IMR-90 (cell line): Measurements from ENCODE around the gene MOV10. TPM values are rescaled to one million over a fixed set of nuclear protein-coding genes. Genes with fewer than 3 reads are reported as not detected.

Experiments used
- ATAC-seq: fragments of 200-7000 bp; cut with Tn5 transposase; 2 replicates; pipeline ENCODE4 v1.9.1; 2020; ENCODE audit warnings: low read depth, mild to moderate bottlenecking, moderate library complexity
- BruUV-seq: library from RNA; stranded (reverse); fragments of 400-500 nt; replicated peaks from 2 replicates; lab custom pipeline; 2021; lab: Mats Ljungman, UMichigan
- CTCF ChIA-PET: fragments of 300-600 bp; formaldehyde crosslinking; extraction: SDS; loops from one replicate; lab custom pipeline; 2021; ENCODE audit warnings: antibody characterized with exemption; lab: Yijun Ruan, JAX
- POLR2A ChIA-PET: fragments of 300-600 bp; sonication (Branson Sonifier 250); formaldehyde crosslinking; loops from one replicate; lab custom pipeline; 2022; ENCODE audit warnings: antibody characterized with exemption; ENCODE audit not compliant: unreplicated experiment; lab: Charles Lee
- DNase-seq: peaks from one replicate; pipeline ENCODE4 v3.0.0; 2013
- H2AFZ ChIP-seq: replicated peaks from 2 replicates; pipeline ENCODE3; 2013; ENCODE audit warnings: low read length, mild to moderate bottlenecking; ENCODE audit not compliant: poor library complexity
- H2AK5ac ChIP-seq: 2 replicates; pipeline ENCODE4 v1.6.1; 2013; ENCODE audit warnings: low read depth, low read length, inconsistent platforms
- H2AK9ac ChIP-seq: replicated peaks from 2 replicates; pipeline ENCODE3; 2013; ENCODE audit warnings: mild to moderate bottlenecking, low read depth, low read length, moderate library complexity; ENCODE audit not compliant: poor library complexity
- H2BK120ac ChIP-seq: 2 replicates; pipeline ENCODE4 v1.6.1; 2013; ENCODE audit warnings: low read depth, low read length, inconsistent platforms
- H2BK15ac ChIP-seq: 3 replicates; pipeline ENCODE4 v1.6.1; 2013; ENCODE audit warnings: low read depth, low read length, inconsistent platforms
- H2BK20ac ChIP-seq: 2 replicates; pipeline ENCODE4 v1.6.1; 2013; ENCODE audit warnings: low read depth, mild to moderate bottlenecking, inconsistent platforms, low read length, moderate library complexity
- H2BK5ac ChIP-seq: 2 replicates; pipeline ENCODE4 v1.6.1; 2013; ENCODE audit warnings: mild to moderate bottlenecking, low read depth, low read length, inconsistent platforms; ENCODE audit not compliant: poor library complexity, severe bottlenecking
- H3K14ac ChIP-seq: replicated peaks from 2 replicates; pipeline ENCODE4 v1.6.1; 2013; ENCODE audit warnings: low read depth, low read length, inconsistent platforms
- H3K18ac ChIP-seq: 2 replicates; pipeline ENCODE4 v1.6.1; 2013; ENCODE audit warnings: low read depth, low read length, control low read depth
- H3K23ac ChIP-seq: 2 replicates; pipeline ENCODE4 v1.6.1; 2013; ENCODE audit warnings: low read depth, low read length, inconsistent platforms
- H3K27ac ChIP-seq: 2 replicates; pipeline ENCODE4 v1.5.1; 2013; ENCODE audit warnings: mild to moderate bottlenecking, control low read depth, low read length; ENCODE audit not compliant: insufficient read depth
- H3K27me3 ChIP-seq: 2 replicates; pipeline ENCODE4 v1.6.1; 2013; ENCODE audit warnings: low read length; ENCODE audit not compliant: control insufficient read depth, insufficient read depth
- H3K36me3 ChIP-seq: 2 replicates; pipeline ENCODE4 v1.6.1; 2013; ENCODE audit warnings: low read length, mixed read lengths; ENCODE audit not compliant: control insufficient read depth, insufficient read depth
- H3K4ac ChIP-seq: 2 replicates; pipeline ENCODE4 v1.6.1; 2013; ENCODE audit warnings: low read depth, low read length, inconsistent platforms
- H3K4me1 ChIP-seq: 2 replicates; pipeline ENCODE4 v1.6.1; 2013; ENCODE audit warnings: low read length, mixed read lengths; ENCODE audit not compliant: control insufficient read depth, insufficient read depth
- H3K4me2 ChIP-seq: 2 replicates; pipeline ENCODE4 v1.6.1; 2013; ENCODE audit warnings: low read depth, mild to moderate bottlenecking, control low read depth, low read length, moderate library complexity
- H3K4me3 ChIP-seq: 2 replicates; pipeline ENCODE4 v1.5.1; 2013; ENCODE audit warnings: low read depth, mild to moderate bottlenecking, control low read depth, low read length, moderate library complexity; ENCODE audit not compliant: insufficient read depth
- H3K56ac ChIP-seq: 2 replicates; pipeline ENCODE4 v1.6.1; 2013; ENCODE audit warnings: low read length, inconsistent platforms; ENCODE audit not compliant: insufficient read depth; ENCODE audit errors: extremely low read depth
- H3K79me1 ChIP-seq, 2 experiments: 2 replicates each; pipeline ENCODE4 v1.6.1; 2013; ENCODE audit warnings: low read length in 2 of 2, inconsistent platforms in 1 of 2, low read depth in 1 of 2
- H3K9ac ChIP-seq: 2 replicates; pipeline ENCODE4 v1.6.1; 2013; ENCODE audit warnings: low read depth, low read length, control low read depth
- H3K9me1 ChIP-seq: 2 replicates; pipeline ENCODE4 v1.6.1; 2013; ENCODE audit warnings: low read length, inconsistent platforms; ENCODE audit not compliant: insufficient read depth
- H3K9me3 ChIP-seq: 2 replicates; pipeline ENCODE4 v1.6.1; 2013; ENCODE audit warnings: low read length; ENCODE audit not compliant: control insufficient read depth, insufficient read depth
- H4K20me1 ChIP-seq: 2 replicates; pipeline ENCODE4 v1.6.1; 2013; ENCODE audit warnings: low read length, inconsistent platforms; ENCODE audit not compliant: insufficient read depth
- H4K5ac ChIP-seq: 2 replicates; pipeline ENCODE4 v1.6.1; 2013; ENCODE audit warnings: mild to moderate bottlenecking, low read depth, low read length, control low read depth
- H4K8ac ChIP-seq, 2 experiments: 2 replicates each; pipeline ENCODE4 v1.6.1; 2013; ENCODE audit warnings: low read depth in 2 of 2, low read length in 2 of 2, control low read depth in 1 of 2, inconsistent platforms in 1 of 2
- H4K91ac ChIP-seq: 2 replicates; pipeline ENCODE4 v1.6.1; 2013; ENCODE audit warnings: low read depth, low read length, inconsistent platforms; ENCODE audit not compliant: insufficient read depth
- BHLHE40 ChIP-seq: fragments of 150-350 bp; IDR thresholded peaks from 2 replicates; pipeline ENCODE4 v1.6.1; 2016; ENCODE audit warnings: mild to moderate bottlenecking, low read depth, low read length
- CEBPB ChIP-seq: IDR thresholded peaks from 2 replicates; pipeline ENCODE4 v1.6.1; 2012; ENCODE audit warnings: low read depth, low read length, improper control_type of control experiment
- CHD1 ChIP-seq: IDR thresholded peaks from 2 replicates; pipeline ENCODE4 v1.6.1; 2012; ENCODE audit warnings: low read depth, low read length, improper control_type of control experiment
- FOS ChIP-seq: fragments of 150-350 bp; IDR thresholded peaks from 2 replicates; pipeline ENCODE4 v1.6.1; 2016; ENCODE audit warnings: low read depth, low read length
- MAFK ChIP-seq: IDR thresholded peaks from 2 replicates; pipeline ENCODE4 v1.6.1; 2012; ENCODE audit warnings: low read depth, low read length, improper control_type of control experiment
- MAZ ChIP-seq: IDR thresholded peaks from 2 replicates; pipeline ENCODE4 v1.6.1; 2012; ENCODE audit warnings: low read depth, mild to moderate bottlenecking, low read length, improper control_type of control experiment, moderate library complexity, borderline replicate concordance
- MXI1 ChIP-seq: IDR thresholded peaks from 2 replicates; pipeline ENCODE4 v1.6.1; 2012; ENCODE audit warnings: low read depth, mild to moderate bottlenecking, low read length, moderate library complexity, borderline replicate concordance
- NFE2L2 ChIP-seq: fragments of 150-350 bp; IDR thresholded peaks from 2 replicates; pipeline ENCODE4 v1.6.1; 2016; ENCODE audit warnings: low read depth, mild to moderate bottlenecking, low read length
- POLR2A ChIP-seq: IDR thresholded peaks from 2 replicates; pipeline ENCODE4 v1.6.1; 2012; ENCODE audit warnings: mild to moderate bottlenecking, low read depth, low read length
- RAD21 ChIP-seq: IDR thresholded peaks from 2 replicates; pipeline ENCODE4 v1.6.1; 2012; ENCODE audit warnings: low read length, improper control_type of control experiment
- RCOR1 ChIP-seq: IDR thresholded peaks from 2 replicates; pipeline ENCODE4 v1.6.1; 2012; ENCODE audit warnings: mild to moderate bottlenecking, low read length, improper control_type of control experiment; ENCODE audit not compliant: insufficient replicate concordance
- RFX5 ChIP-seq: IDR thresholded peaks from 2 replicates; pipeline ENCODE4 v1.8.0; 2012; ENCODE audit warnings: low read depth, mild to moderate bottlenecking, low read length, moderate library complexity
- SMC3 ChIP-seq: fragments of 150-350 bp; IDR thresholded peaks from 2 replicates; pipeline ENCODE4 v1.6.1; 2016; ENCODE audit warnings: low read depth, mild to moderate bottlenecking, antibody characterized with exemption, low read length, moderate library complexity
- WGBS, 2 experiments: methylation state at CpG; one replicate each; pipeline versions ENCODE4 v1.1.5 to v1.1.7; 2013; ENCODE audit warnings: missing lambda C conversion rate in 2 of 2; ENCODE audit not compliant: insufficient read length in 1 of 2; ENCODE audit errors: extremely low coverage in 2 of 2; 5-methylcytosine and 5-hydroxymethylcytosine counted together
- dilution Hi-C: fragments of 300-500 bp; cut with HindIII; formaldehyde crosslinking; loops from one replicate; pipeline ENCODE4 v1.14.3; 2018; ENCODE audit warnings: low sequenced_read_pairs; ENCODE audit not compliant: unreplicated experiment
- in situ Hi-C: fragments of 300-500 bp; cut with MboI; formaldehyde crosslinking; loops from 3 replicates; pipeline ENCODE4 v1.14.3; 2019; ENCODE audit warnings: low sequenced_read_pairs, inconsistent platforms, mixed read lengths
- intact Hi-C: fragments of 100-400 bp; cut with micrococcal nuclease; formaldehyde crosslinking; loops from 2 replicates; pipeline ENCODE4 v1.10.0; 2022
- polyA plus RNA-seq, 3 experiments: library from polyadenylated mRNA; depleted of rRNA; stranded (reverse); fragments of >200 nt; gene quantifications; 2 replicates each; pipeline ENCODE4 v1.2.3, GENCODE V29; 2012; ENCODE audit warnings: low replicate concordance in 1 of 3
- total RNA-seq: library from RNA; depleted of rRNA; stranded (reverse); fragments of >200 nt; gene quantifications from 2 replicates; pipeline ENCODE4 v1.2.3, GENCODE V29; 2012
- TF ChIP-seq, protein P1 (sequence below): fragments of 150-350 bp; IDR thresholded peaks from 2 replicates; pipeline ENCODE4 v1.6.1; 2017; ENCODE audit warnings: mild to moderate bottlenecking, antibody characterized with exemption, low read length, low read depth
- TF ChIP-seq, protein P2 (sequence below): fragments of 150-350 bp; IDR thresholded peaks from 2 replicates; pipeline ENCODE4 v1.6.1; 2016; ENCODE audit warnings: low read depth, mild to moderate bottlenecking, low read length, moderate library complexity, borderline replicate concordance
- TF ChIP-seq, protein P3 (sequence below): conservative IDR thresholded peaks from 2 replicates; pipeline ENCODE4 v1.5.1; 2012; ENCODE audit warnings: mild to moderate bottlenecking, low read depth, low read length, improper control_type of control experiment

Gene MOV10
- total and polyA plus RNA-seq, 2 of the 4 experiments (the other 2 are of a cell fraction), result 36.7 to 103 TPM

DNA sequence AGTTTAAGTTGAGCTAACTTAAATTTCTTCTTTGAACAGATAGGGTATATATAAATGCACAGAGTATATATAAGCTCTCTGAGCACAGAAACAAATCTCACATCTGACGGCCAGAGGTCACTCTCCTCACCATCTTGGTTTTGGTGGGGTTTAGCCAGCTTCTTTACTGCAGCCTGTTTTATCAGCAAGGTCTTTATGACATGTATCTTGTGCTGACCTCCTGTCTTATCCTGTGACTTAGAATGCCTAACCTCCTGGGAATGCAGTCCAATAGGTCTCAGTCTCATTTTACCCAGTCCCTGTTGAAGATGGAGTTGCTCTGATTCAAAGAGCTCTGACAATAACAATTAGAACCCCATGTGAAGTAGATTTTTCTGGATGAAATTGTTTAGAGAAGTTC is 1.6 kb upstream of the MOV10 start:
- Histone ChIP-seq H3K79me1 (peaks cover 21 to 54% of the 10 kb centered on the region in 2 experiments), H3K36me3 (peaks cover 6% of the 10 kb centered on the region), H4K20me1 (no peaks in the 10 kb centered on the region; the same call in 1 of the 2 replicates), H2AK9ac (no peak overlapping the region), H3K4me1 (peaks cover 2% of the 10 kb centered on the region; the same call in 1 of the 2 replicates), H3K27ac (no peak overlapping the region), H3K9ac (no peak overlapping the region), H2BK20ac (no peak overlapping the region), H3K9me3 (no peaks in the 10 kb centered on the region), H3K9me1 (no peaks in the 10 kb centered on the region), H2BK120ac (no peak overlapping the region), H2BK5ac (peak overlapping the region; percentile 86), H3K4ac (no peak overlapping the region), H4K91ac (no peak overlapping the region), H2AK5ac (no peak overlapping the region), H3K18ac (no peak overlapping the region), H2AFZ (no peak overlapping the region), H3K4me2 (no peak overlapping the region), H4K8ac (no peak overlapping the region), H3K56ac (no peak overlapping the region), H2BK15ac (no peak overlapping the region), H3K14ac (no peak overlapping the region), H3K4me3 (no peak overlapping the region), H3K27me3 (no peaks in the 10 kb centered on the region), H4K5ac (no peak overlapping the region), H3K23ac (no peak overlapping the region)
- in situ Hi-C loops (no loop called here), intact Hi-C loops (loop anchor here (5.0 kb wide), 1 partner anchor 36 kb away; no protein-coding TSS in a partner anchor), dilution Hi-C loops (no loop called here)
- no peak for ATAC-seq
- no peak for DNase-seq
- WGBS, 2 experiments, result no CpG with 5 or more reads among the region's 1 CpG
- ChIA-PET POLR2A (no interaction called here), CTCF (interaction anchor here (0.7 to 1.1 kb wide), 5 partner anchors 28 to 180 kb away, joined by 3 to 5 read pairs (median 4); no protein-coding TSS in a partner anchor)
- no TSS peak for BruUV-seq
- TF ChIP-seq MAFK, result no peak
- TF ChIP-seq RCOR1, result no peak
- TF ChIP-seq MAZ, result no peak
- no peak for TF ChIP-seq MXI1
- TF ChIP-seq, protein P1, sequence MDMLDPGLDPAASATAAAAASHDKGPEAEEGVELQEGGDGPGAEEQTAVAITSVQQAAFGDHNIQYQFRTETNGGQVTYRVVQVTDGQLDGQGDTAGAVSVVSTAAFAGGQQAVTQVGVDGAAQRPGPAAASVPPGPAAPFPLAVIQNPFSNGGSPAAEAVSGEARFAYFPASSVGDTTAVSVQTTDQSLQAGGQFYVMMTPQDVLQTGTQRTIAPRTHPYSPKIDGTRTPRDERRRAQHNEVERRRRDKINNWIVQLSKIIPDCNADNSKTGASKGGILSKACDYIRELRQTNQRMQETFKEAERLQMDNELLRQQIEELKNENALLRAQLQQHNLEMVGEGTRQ, result no peak
- TF ChIP-seq NFE2L2, result no peak
- no peak for TF ChIP-seq CEBPB
- TF ChIP-seq SMC3, result no peak
- TF ChIP-seq RAD21, result no peak
- TF ChIP-seq, protein P2, sequence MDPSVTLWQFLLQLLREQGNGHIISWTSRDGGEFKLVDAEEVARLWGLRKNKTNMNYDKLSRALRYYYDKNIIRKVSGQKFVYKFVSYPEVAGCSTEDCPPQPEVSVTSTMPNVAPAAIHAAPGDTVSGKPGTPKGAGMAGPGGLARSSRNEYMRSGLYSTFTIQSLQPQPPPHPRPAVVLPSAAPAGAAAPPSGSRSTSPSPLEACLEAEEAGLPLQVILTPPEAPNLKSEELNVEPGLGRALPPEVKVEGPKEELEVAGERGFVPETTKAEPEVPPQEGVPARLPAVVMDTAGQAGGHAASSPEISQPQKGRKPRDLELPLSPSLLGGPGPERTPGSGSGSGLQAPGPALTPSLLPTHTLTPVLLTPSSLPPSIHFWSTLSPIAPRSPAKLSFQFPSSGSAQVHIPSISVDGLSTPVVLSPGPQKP, result no peak
- no peak for TF ChIP-seq BHLHE40
- TF ChIP-seq RFX5, result no peak
- TF ChIP-seq, protein P3, sequence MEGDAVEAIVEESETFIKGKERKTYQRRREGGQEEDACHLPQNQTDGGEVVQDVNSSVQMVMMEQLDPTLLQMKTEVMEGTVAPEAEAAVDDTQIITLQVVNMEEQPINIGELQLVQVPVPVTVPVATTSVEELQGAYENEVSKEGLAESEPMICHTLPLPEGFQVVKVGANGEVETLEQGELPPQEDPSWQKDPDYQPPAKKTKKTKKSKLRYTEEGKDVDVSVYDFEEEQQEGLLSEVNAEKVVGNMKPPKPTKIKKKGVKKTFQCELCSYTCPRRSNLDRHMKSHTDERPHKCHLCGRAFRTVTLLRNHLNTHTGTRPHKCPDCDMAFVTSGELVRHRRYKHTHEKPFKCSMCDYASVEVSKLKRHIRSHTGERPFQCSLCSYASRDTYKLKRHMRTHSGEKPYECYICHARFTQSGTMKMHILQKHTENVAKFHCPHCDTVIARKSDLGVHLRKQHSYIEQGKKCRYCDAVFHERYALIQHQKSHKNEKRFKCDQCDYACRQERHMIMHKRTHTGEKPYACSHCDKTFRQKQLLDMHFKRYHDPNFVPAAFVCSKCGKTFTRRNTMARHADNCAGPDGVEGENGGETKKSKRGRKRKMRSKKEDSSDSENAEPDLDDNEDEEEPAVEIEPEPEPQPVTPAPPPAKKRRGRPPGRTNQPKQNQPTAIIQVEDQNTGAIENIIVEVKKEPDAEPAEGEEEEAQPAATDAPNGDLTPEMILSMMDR, result no peak
- TF ChIP-seq CHD1, result no peak
- TF ChIP-seq FOS, result no peak
- TF ChIP-seq POLR2A, result no peak
